Fibroblast of the aortic adventitia (primary cell): ENCODE results near the gene ZFP57. TPM values are rescaled to one million over a fixed set of nuclear protein-coding genes. Genes with fewer than 3 reads are reported as not detected.

Experiments used
- DNase-seq: peaks from one replicate; pipeline ENCODE4 v3.0.0-alpha.2; 2010; ENCODE audit warnings: low read depth
- H3K4me3 ChIP-seq: 2 replicates; pipeline ENCODE4 v1.5.1; 2011; ENCODE audit warnings: low read depth, mild to moderate bottlenecking, control low read depth, low read length, moderate library complexity
- CTCF ChIP-seq: IDR thresholded peaks from 2 replicates; pipeline ENCODE4 v1.5.1; 2011; ENCODE audit warnings: mild to moderate bottlenecking, low read length, control low read depth, inconsistent platforms; ENCODE audit not compliant: insufficient read depth
- total RNA-seq: library from RNA; depleted of rRNA; stranded (reverse); fragments of >200 nt; gene quantifications from 2 replicates; pipeline ENCODE4 v1.2.3, GENCODE V29; 2012; ENCODE audit warnings: low replicate concordance

Gene ZFP57
- total RNA-seq, 1 donor = not detected

GRCh38 chr6:29656157-29656556 is 24.8 kb downstream of the ZFP57 start:
- no peak overlapping the region for H3K4me3 ChIP-seq
- DNase-seq = no peak
- no peak for TF ChIP-seq CTCF

GRCh38 chr6:29655658-29656057 is 25.3 kb downstream of the ZFP57 start:
- H3K4me3 ChIP-seq = no peak overlapping the region
- no peak for DNase-seq
- TF ChIP-seq CTCF = no peak

- DNase-seq = peak; percentile 84
- TF ChIP-seq CTCF = peak; percentile 75
- H3K4me3 ChIP-seq = no peak overlapping the region
Observed at GRCh38 chr6:29653452-29654038, 27.4 kb downstream of the ZFP57 start.

GRCh38 chr6:29652198-29652584 is 28.8 kb downstream of the ZFP57 start:
- no peak for DNase-seq
- no peak overlapping the region for H3K4me3 ChIP-seq
- TF ChIP-seq CTCF = no peak

- H3K4me3 ChIP-seq = no peak overlapping the region
- peak; percentile 62 for TF ChIP-seq CTCF
- DNase-seq = peak; percentile 53
Observed at GRCh38 chr6:29651413-29652197, 29.3 kb downstream of the ZFP57 start.

- DNase-seq = peak; percentile 97
- peak; percentile 93 for TF ChIP-seq CTCF
- H3K4me3 ChIP-seq = peak overlapping the region; percentile 68
Observed at GRCh38 chr6:29649701-29650673, 31.0 kb downstream of the ZFP57 start.
